ENCODE results near the gene ZNF165. TPM values are rescaled to one million over a fixed set of nuclear protein-coding genes. Genes with fewer than 3 reads are reported as not detected.
A peak's percentile ranks its signal among the peaks of the same experiment; 100 is the strongest.

The ZNF165 gene
- total RNA-seq, 2 donors from 2014 or later, result 2.9 to 4.3 TPM

DNA sequence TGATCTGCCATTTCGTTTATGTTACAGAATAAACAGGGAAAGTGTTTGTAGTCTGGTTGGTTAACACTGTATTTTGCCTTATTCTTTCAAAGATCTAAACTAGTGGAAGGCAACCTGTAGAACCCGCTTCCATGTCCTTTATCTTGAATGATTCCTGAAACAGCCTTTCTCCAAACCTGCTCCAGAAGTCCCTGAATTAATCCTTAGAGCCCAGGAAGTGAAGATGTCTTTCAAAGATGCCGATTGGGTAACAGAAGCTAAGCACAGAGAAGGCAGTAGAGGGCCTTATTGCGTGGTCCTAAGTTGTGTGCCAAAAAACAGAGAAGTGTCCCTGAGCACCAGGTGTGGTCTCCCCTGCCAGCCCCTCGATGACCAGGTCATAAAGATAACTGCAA is 24.9 kb downstream of the ZNF165 start:
- DNase-seq, result no peak
- H3K4me1 ChIP-seq, result peaks cover 5% of the 10 kb centered on the region
- intact Hi-C loops (cut with DNase I), result no loop called here

DNA sequence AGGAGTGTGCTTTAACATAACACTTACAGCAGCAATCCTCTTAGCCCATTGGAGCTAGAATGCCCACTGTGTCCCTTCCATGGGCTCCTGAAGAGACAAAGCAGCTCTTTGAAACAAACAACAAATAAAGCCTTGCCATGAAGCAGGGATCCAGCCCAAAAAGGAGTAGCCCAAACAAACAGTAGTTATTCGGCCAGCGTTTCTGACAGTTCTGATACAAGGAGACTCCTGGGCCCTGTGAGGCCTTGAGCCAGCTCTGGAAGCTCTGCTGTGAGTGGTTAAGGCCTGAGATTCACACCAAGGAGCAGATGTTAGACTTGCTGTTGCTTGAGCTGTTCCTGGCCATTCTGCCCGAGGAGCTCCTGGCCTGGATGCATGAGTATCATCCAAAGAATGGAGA is 27.1 kb downstream of the ZNF165 start:
- 63 to 64% methylated on average over 3 of the region's 3 CpGs for WGBS, 2 donors
- intact Hi-C loops (cut with DNase I), result no loop called here
- Histone ChIP-seq H3K36me3 (replicated peaks in 1 of 2; ENCODE audit: insufficient read depth in 1 of 2, low read depth in 2 of 2) (no peaks in the 10 kb centered on the region), H3K4me3 (no peak overlapping the region), H3K27me3 (no peaks in the 10 kb centered on the region), H3K9me3 (no peaks in the 10 kb centered on the region), H3K27ac (no peak overlapping the region), H3K4me1 (peaks cover 5% of the 10 kb centered on the region)
- no peak for DNase-seq
- no peak for ATAC-seq
- TF ChIP-seq, protein P1, sequence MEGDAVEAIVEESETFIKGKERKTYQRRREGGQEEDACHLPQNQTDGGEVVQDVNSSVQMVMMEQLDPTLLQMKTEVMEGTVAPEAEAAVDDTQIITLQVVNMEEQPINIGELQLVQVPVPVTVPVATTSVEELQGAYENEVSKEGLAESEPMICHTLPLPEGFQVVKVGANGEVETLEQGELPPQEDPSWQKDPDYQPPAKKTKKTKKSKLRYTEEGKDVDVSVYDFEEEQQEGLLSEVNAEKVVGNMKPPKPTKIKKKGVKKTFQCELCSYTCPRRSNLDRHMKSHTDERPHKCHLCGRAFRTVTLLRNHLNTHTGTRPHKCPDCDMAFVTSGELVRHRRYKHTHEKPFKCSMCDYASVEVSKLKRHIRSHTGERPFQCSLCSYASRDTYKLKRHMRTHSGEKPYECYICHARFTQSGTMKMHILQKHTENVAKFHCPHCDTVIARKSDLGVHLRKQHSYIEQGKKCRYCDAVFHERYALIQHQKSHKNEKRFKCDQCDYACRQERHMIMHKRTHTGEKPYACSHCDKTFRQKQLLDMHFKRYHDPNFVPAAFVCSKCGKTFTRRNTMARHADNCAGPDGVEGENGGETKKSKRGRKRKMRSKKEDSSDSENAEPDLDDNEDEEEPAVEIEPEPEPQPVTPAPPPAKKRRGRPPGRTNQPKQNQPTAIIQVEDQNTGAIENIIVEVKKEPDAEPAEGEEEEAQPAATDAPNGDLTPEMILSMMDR (IDR thresholded peaks at IDR 0.05), result no peak
- no peak for TF ChIP-seq POLR2A (IDR thresholded peaks at IDR 0.05)

More for the DNA sequence above, 24.9 kb downstream of the ZNF165 start:
- WGBS, 2 donors, result 6 to 13% methylated on average over 5 of the region's 5 CpGs
- H3K27me3 ChIP-seq, result no peaks in the 10 kb centered on the region
- ATAC-seq, result peak; percentile 3
- H3K4me3 ChIP-seq, result peak overlapping the region in 1 of 2 donors; percentile 55
- TF ChIP-seq, protein P1 (IDR thresholded peaks at IDR 0.05), result no peak
- TF ChIP-seq POLR2A (IDR thresholded peaks at IDR 0.05), result no peak
- peak overlapping the region; percentile 83 to 89 (median 86) for H3K27ac ChIP-seq
- no peaks in the 10 kb centered on the region for H3K9me3 ChIP-seq
- no peaks in the 10 kb centered on the region for H3K36me3 ChIP-seq (replicated peaks in 1 of 2; ENCODE audit: insufficient read depth in 1 of 2, low read depth in 2 of 2)

DNA sequence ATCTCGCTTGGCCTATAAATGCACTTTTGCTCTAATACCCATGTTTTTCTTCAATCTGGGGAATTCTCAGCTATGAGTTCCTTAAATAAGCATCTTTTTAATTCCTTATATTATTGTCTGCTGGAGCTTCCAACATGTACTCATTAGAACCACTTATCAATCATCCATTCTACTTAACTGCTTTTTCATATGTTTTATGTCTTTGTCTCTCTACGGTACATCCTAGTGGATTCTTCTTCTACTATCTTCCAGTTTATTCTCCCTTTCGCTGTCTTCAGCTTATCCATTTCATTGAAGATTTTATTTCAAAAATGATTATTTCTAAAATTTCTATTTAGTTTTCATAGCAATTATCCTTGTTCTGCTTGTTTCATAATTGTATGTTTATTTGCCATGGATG is 31.6 kb downstream of the ZNF165 start:
- Histone ChIP-seq H3K4me3 (no peak overlapping the region), H3K4me1 (no peaks in the 10 kb centered on the region), H3K9me3 (no peaks in the 10 kb centered on the region), H3K27ac (no peak overlapping the region), H3K27me3 (no peaks in the 10 kb centered on the region), H3K36me3 (replicated peaks in 1 of 2; ENCODE audit: insufficient read depth in 1 of 2, low read depth in 2 of 2) (no peaks in the 10 kb centered on the region)
- ATAC-seq, result no peak
- WGBS, 2 donors, result 92 to 94% methylated on average over 3 of the region's 3 CpGs
- no peak for DNase-seq
- no peak for TF ChIP-seq POLR2A (IDR thresholded peaks at IDR 0.05)
- TF ChIP-seq, protein P1 (IDR thresholded peaks at IDR 0.05), result no peak
- intact Hi-C loops (cut with DNase I), result no loop called here

DNA sequence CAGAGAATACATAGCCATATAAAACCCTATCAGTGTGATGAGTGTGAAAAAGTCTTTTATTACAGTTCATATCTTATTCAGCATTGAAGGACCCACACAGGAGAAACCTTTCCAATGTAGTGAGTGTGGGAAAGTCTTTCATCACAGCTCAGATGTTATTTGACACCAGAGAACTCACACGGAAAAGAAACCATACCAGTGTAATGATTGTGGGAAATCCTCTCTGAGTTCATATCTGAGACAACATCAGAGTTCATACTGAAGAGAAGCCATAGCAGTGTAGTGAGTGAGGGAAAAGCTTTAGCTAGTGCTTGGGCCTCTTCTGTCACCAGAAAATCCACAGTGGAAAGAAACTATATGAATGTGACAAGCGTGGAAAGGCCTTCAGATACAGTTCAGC is 35.4 kb downstream of the ZNF165 start:
- Histone ChIP-seq H3K27ac (no peak overlapping the region), H3K4me3 (no peak overlapping the region), H3K9me3 (no peaks in the 10 kb centered on the region), H3K4me1 (no peaks in the 10 kb centered on the region), H3K36me3 (replicated peaks in 1 of 2; ENCODE audit: insufficient read depth in 1 of 2, low read depth in 2 of 2) (peaks cover 0 to 6% of the 10 kb centered on the region in 2 donors), H3K27me3 (no peaks in the 10 kb centered on the region)
- TF ChIP-seq, protein P1 (IDR thresholded peaks at IDR 0.05), result no peak
- TF ChIP-seq POLR2A (IDR thresholded peaks at IDR 0.05), result no peak
- 63 to 70% methylated on average over 2 of the region's 2 CpGs for WGBS, 2 donors
- ATAC-seq, result no peak
- DNase-seq, result no peak
- intact Hi-C loops (cut with DNase I), result no loop called here

DNA sequence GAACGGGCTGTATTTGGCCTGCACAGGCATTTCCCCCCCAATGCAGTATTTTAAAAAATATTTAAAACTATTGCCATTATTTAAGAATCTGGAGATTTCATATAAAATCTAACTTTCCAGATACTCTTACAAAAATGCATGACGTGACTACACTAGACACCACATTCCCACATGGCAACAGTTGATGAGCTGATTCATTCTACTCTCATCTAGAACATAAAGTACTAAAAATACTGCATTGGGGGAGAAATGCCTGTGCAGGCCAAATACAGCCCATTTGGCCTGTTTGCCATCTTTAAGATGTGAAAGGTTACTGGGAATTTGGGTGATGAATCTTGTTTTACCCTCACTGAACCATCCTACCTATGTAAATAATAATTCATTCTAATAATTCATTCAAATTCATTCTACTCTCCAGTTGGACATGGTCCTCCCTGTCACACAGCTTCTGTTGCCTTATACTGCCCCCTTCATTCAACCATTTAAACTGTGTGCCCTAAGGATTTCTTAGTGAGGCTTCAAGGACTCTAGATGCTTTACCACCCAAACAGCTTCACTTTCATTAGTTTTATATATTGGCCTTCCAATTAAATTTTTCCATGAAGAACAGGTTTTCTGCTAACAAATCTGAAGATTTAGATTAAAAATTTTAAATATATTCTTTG is 37.1 kb downstream of the ZNF165 start:
- Histone ChIP-seq H3K27ac (no peak overlapping the region), H3K4me3 (no peak overlapping the region), H3K9me3 (no peaks in the 10 kb centered on the region), H3K36me3 (replicated peaks in 1 of 2; ENCODE audit: insufficient read depth in 1 of 2, low read depth in 2 of 2) (peaks cover 0 to 6% of the 10 kb centered on the region in 2 donors), H3K27me3 (no peaks in the 10 kb centered on the region), H3K4me1 (no peaks in the 10 kb centered on the region)
- intact Hi-C loops (cut with DNase I), result no loop called here
- no peak for ATAC-seq
- 91% methylated on average over 2 of the region's 2 CpGs for WGBS, 2 donors
- TF ChIP-seq, protein P1 (IDR thresholded peaks at IDR 0.05), result no peak
- TF ChIP-seq POLR2A (IDR thresholded peaks at IDR 0.05), result no peak
- no peak for DNase-seq

Measured in body of pancreas (tissue), 4 donors.